HG03175 (cell line): Measurements from ENCODE around the gene SCFD2.
A peak's percentile ranks its signal among the peaks of the same experiment; 100 is the strongest.
"Not testable (repeated sequence)": the region's sequence is repeated elsewhere in the genome, so short reads cannot be mapped to it uniquely, and the experiment has no call there.

Experiments
- ATAC-seq: cut with Tn5 transposase; IDR thresholded peaks from one replicate; pipeline ENCODE4 v1.9.1; 2021; ENCODE audit warnings: mild to moderate bottlenecking, moderate library complexity; ENCODE audit not compliant: unreplicated experiment

Gene SCFD2

GRCh38 chr4:53365486-53366300 is at the start of gene SCFD2:
Gene SCFD2, minus strand, starts transcription at chr4:53366061.
- peak; percentile 96 for ATAC-seq

- ATAC-seq: not testable (repeated sequence)
Measured at GRCh38 chr4:53409479-53409878, 43.6 kb upstream of the SCFD2 start.

GRCh38 chr4:53380221-53380620 is 14.4 kb upstream of the SCFD2 start:
- no peak for ATAC-seq

GRCh38 chr4:53378171-53378482 is 12.3 kb upstream of the SCFD2 start:
- peak; percentile 44 for ATAC-seq

- ATAC-seq: peak; percentile 88
Measured at GRCh38 chr4:53377319-53378170, 11.7 kb upstream of the SCFD2 start, which contains the start of gene FIP1L1. Gene FIP1L1, plus strand, starts transcription at chr4:53377641. Its CDS starts 198 bp downstream, at chr4:53377839.

GRCh38 chr4:53376900-53377299 is 11.0 kb upstream of the SCFD2 start:
- no peak for ATAC-seq

- no peak for ATAC-seq
Measured at GRCh38 chr4:53374777-53375258, 9.0 kb upstream of the SCFD2 start.

GRCh38 chr4:53371843-53372521 is 6.1 kb upstream of the SCFD2 start:
- ATAC-seq: no peak

- ATAC-seq: no peak
Measured at GRCh38 chr4:53371049-53371448, 5.2 kb upstream of the SCFD2 start.

- no peak for ATAC-seq
Measured at GRCh38 chr4:53367721-53368120, 1.9 kb upstream of the SCFD2 start.

GRCh38 chr4:53366301-53366716 is 448 bp upstream of the SCFD2 start:
- ATAC-seq: peak; percentile 31

GRCh38 chr4:53365121-53365485 is 758 bp downstream of the SCFD2 start:
- ATAC-seq: peak; percentile 11

GRCh38 chr4:53364624-53365023 is 1.2 kb downstream of the SCFD2 start:
- no peak for ATAC-seq

- ATAC-seq: no peak
Measured at GRCh38 chr4:53362093-53362492, 3.8 kb downstream of the SCFD2 start.

GRCh38 chr4:53361451-53361850 is 4.4 kb downstream of the SCFD2 start:
- no peak for ATAC-seq

GRCh38 chr4:53355930-53356521 is 9.8 kb downstream of the SCFD2 start:
- ATAC-seq: no peak

- no peak for ATAC-seq
Measured at GRCh38 chr4:53354012-53354722, 11.7 kb downstream of the SCFD2 start.

GRCh38 chr4:53349091-53349491 is 16.8 kb downstream of the SCFD2 start:
- no peak for ATAC-seq

- no peak for ATAC-seq
Measured at GRCh38 chr4:53348046-53348445, 17.8 kb downstream of the SCFD2 start.
